GM18505 (cell line): ENCODE measurements around the gene GALNT13.
"Not testable (repeated sequence)": the region's sequence is repeated elsewhere in the genome, so short reads cannot be mapped to it uniquely, and the experiment has no call there.

Source experiments
- ATAC-seq: cut with Tn5 transposase; IDR thresholded peaks from one replicate; pipeline ENCODE4 v1.9.1; 2021; ENCODE audit not compliant: unreplicated experiment
- POLR2A ChIP-seq: IDR thresholded peaks from 4 replicates; pipeline ENCODE4 v1.6.1; 2011; ENCODE audit warnings: borderline replicate concordance; ENCODE audit not compliant: insufficient read depth, insufficient read length; ENCODE audit errors: extremely low read depth

Gene GALNT13

GRCh38 chr2:154459286-154459685 lies 587.6 kb downstream of the GALNT13 start:
- ATAC-seq, result no peak
- TF ChIP-seq POLR2A, result no peak

GRCh38 chr2:154462634-154463033 lies 590.9 kb downstream of the GALNT13 start:
- no peak for ATAC-seq
- no peak for TF ChIP-seq POLR2A

- ATAC-seq, result no peak
- TF ChIP-seq POLR2A, result no peak
Measured at GRCh38 chr2:154466226-154466625, 594.5 kb downstream of the GALNT13 start.

GRCh38 chr2:154470376-154470775 lies 598.7 kb downstream of the GALNT13 start:
- no peak for ATAC-seq
- TF ChIP-seq POLR2A, result no peak

- ATAC-seq, result not testable (repeated sequence)
Measured at GRCh38 chr2:154471492-154471891, 599.8 kb downstream of the GALNT13 start.

GRCh38 chr2:154477319-154477718 lies 605.6 kb downstream of the GALNT13 start:
- no peak for TF ChIP-seq POLR2A
- no peak for ATAC-seq

- no peak for TF ChIP-seq POLR2A
- ATAC-seq, result no peak
Measured at GRCh38 chr2:154480521-154480920, 608.8 kb downstream of the GALNT13 start.

GRCh38 chr2:154481336-154481735 lies 609.6 kb downstream of the GALNT13 start:
- no peak for TF ChIP-seq POLR2A
- ATAC-seq, result no peak

- TF ChIP-seq POLR2A, result no peak
- no peak for ATAC-seq
Measured at GRCh38 chr2:154484338-154485099, 612.8 kb downstream of the GALNT13 start.

- TF ChIP-seq POLR2A, result no peak
- no peak for ATAC-seq
Measured at GRCh38 chr2:154488801-154489200, 617.1 kb downstream of the GALNT13 start.

- no peak for ATAC-seq
- no peak for TF ChIP-seq POLR2A
Measured at GRCh38 chr2:154489266-154489858, 617.6 kb downstream of the GALNT13 start.

- TF ChIP-seq POLR2A, result no peak
- no peak for ATAC-seq
Measured at GRCh38 chr2:154490530-154490929, 618.8 kb downstream of the GALNT13 start.

GRCh38 chr2:154495455-154495868 lies 623.7 kb downstream of the GALNT13 start:
- TF ChIP-seq POLR2A, result no peak
- no peak for ATAC-seq

GRCh38 chr2:154497019-154497418 lies 625.3 kb downstream of the GALNT13 start:
- no peak for TF ChIP-seq POLR2A
- no peak for ATAC-seq
